Measurements from ENCODE around the gene NFATC2IP. TPM values are rescaled to one million over a fixed set of nuclear protein-coding genes. Genes with fewer than 3 reads are reported as not detected.
A peak's percentile ranks its signal among the peaks of the same experiment; 100 is the strongest.

NFATC2IP gene
- total RNA-seq, 6 experiments from 2014 or later: 10.3 to 16.5 (median 13.1) TPM

GRCh38 chr16:28951410-28951943 is 740 bp downstream of the NFATC2IP start:
- H3K27ac ChIP-seq: peak overlapping the region; percentile 32 to 80 (median 67)
- peaks cover 0 to 36% (median 5%) of the 10 kb centered on the region in 4 donors for H3K36me3 ChIP-seq
- under 1% methylated on average over 16 of the region's 17 CpGs for WGBS (ENCODE audit: insufficient coverage, low coverage, low lambda C conversion rate, missing lambda C conversion rate)
- no peaks in the 10 kb centered on the region for H3K27me3 ChIP-seq
- intact Hi-C loops (cut with DNase I): no loop called here
- peak overlapping the region; percentile 95 to 99 (median 98) for H3K4me3 ChIP-seq
- no peak for ATAC-seq
- H3K9me3 ChIP-seq: no peaks in the 10 kb centered on the region
- no peak for DNase-seq
- TF ChIP-seq CTCF (IDR thresholded peaks at IDR 0.05) (no peak), POLR2A (IDR thresholded peaks at IDR 0.05) (no peak)
- H3K4me1 ChIP-seq: peaks cover 0 to 5% (median 3%) of the 10 kb centered on the region in 4 donors

GRCh38 chr16:28958216-28958615 is 7.5 kb downstream of the NFATC2IP start:
- intact Hi-C loops (cut with DNase I): no loop called here
- peaks cover 0 to 74% (median 8%) of the 10 kb centered on the region in 4 donors for H3K36me3 ChIP-seq
- WGBS (ENCODE audit: insufficient coverage, low coverage, low lambda C conversion rate, missing lambda C conversion rate): 94% methylated on average over 7 of the region's 9 CpGs

GRCh38 chr16:28958836-28959235 is 8.1 kb downstream of the NFATC2IP start:
- TF ChIP-seq CTCF (IDR thresholded peaks at IDR 0.05) (no peak), POLR2A (IDR thresholded peaks at IDR 0.05) (no peak)
- no peaks in the 10 kb centered on the region for H3K4me1 ChIP-seq
- peaks cover 0 to 74% (median 8%) of the 10 kb centered on the region in 4 donors for H3K36me3 ChIP-seq
- ATAC-seq (no peak), DNase-seq (no peak)
- intact Hi-C loops (cut with DNase I): no loop called here
- no peak overlapping the region for H3K4me3 ChIP-seq
- H3K27ac ChIP-seq: no peak overlapping the region
- no peaks in the 10 kb centered on the region for H3K27me3 ChIP-seq
- WGBS (ENCODE audit: insufficient coverage, low coverage, low lambda C conversion rate, missing lambda C conversion rate): 100% methylated on average over 1 of the region's 6 CpGs
- no peaks in the 10 kb centered on the region for H3K9me3 ChIP-seq

More at GRCh38 chr16:28958216-28958615, 7.5 kb downstream of the NFATC2IP start:
- no peaks in the 10 kb centered on the region for H3K4me1 ChIP-seq
- no peak for TF ChIP-seq POLR2A (IDR thresholded peaks at IDR 0.05)
- no peak for TF ChIP-seq CTCF (IDR thresholded peaks at IDR 0.05)
- ATAC-seq (no peak), DNase-seq (no peak)
- no peak overlapping the region for H3K4me3 ChIP-seq
- H3K9me3 ChIP-seq: no peaks in the 10 kb centered on the region
- H3K27ac ChIP-seq: no peak overlapping the region
- no peaks in the 10 kb centered on the region for H3K27me3 ChIP-seq

- Histone ChIP-seq H3K9me3 (no peaks in the 10 kb centered on the region), H3K4me3 (no peak overlapping the region), H3K27me3 (no peaks in the 10 kb centered on the region), H3K36me3 (peaks cover 0 to 48% (median 1%) of the 10 kb centered on the region in 4 donors), H3K27ac (no peak overlapping the region), H3K4me1 (no peaks in the 10 kb centered on the region)
- TF ChIP-seq CTCF (IDR thresholded peaks at IDR 0.05): no peak
- DNase-seq: no peak
- intact Hi-C loops (cut with DNase I): no loop called here
- ATAC-seq: no peak
- WGBS (ENCODE audit: insufficient coverage, low coverage, low lambda C conversion rate, missing lambda C conversion rate): 95% methylated on average over 2 of the region's 3 CpGs
These were observed 13.3 kb downstream of the NFATC2IP start for GRCh38 chr16:28964072-28964471.
